K562 (cell line): ENCODE measurements around the gene TMEM270. TPM values are rescaled to one million over a fixed set of nuclear protein-coding genes. Genes with fewer than 3 reads are reported as not detected.

ENCODE experiments used
- ATF1 ChIP-seq, 2 experiments: fragments of 450-650 bp in 1 of 2; IDR thresholded peaks; 2 replicates each; pipeline ENCODE4 v1.6.1; 2016; ENCODE audit warnings: missing compliant biosample characterization in 1 of 2, missing genetic modification characterization in 1 of 2
- ATF3 ChIP-seq, 2 experiments: fragments of 450-650 bp in 1 of 2; sonication (generic) in 1 of 2; formaldehyde crosslinking in 1 of 2; IDR thresholded peaks in 1 of 2; conservative IDR thresholded peaks in 1 of 2; 2 replicates each; pipeline versions ENCODE4 v1.6.1 to v1.8.1; 2016 to 2023; ENCODE audit warnings: mild to moderate bottlenecking in 2 of 2, moderate library complexity in 2 of 2, inconsistent platforms in 1 of 2, missing genetic modification reagents in 1 of 2
- ATF7 ChIP-seq: fragments of 450-650 bp; IDR thresholded peaks from 2 replicates; pipeline ENCODE4 v1.7.1; 2014; ENCODE audit warnings: mild to moderate bottlenecking, moderate library complexity
- BDP1 ChIP-seq: IDR thresholded peaks from 3 replicates; pipeline ENCODE4 v1.6.1; 2011; ENCODE audit not compliant: insufficient read length, insufficient read depth
- CBX1 ChIP-seq: sonication (generic); IDR thresholded peaks from 2 replicates; pipeline ENCODE4 v1.6.1; 2016; ENCODE audit warnings: antibody characterized with exemption, low read depth, mild to moderate bottlenecking
- CTBP1 ChIP-seq: fragments of 450-650 bp; IDR thresholded peaks from 2 replicates; pipeline ENCODE4 v1.6.1; 2016; ENCODE audit warnings: borderline replicate concordance
- EGR1 ChIP-seq: fragments of 450-650 bp; conservative IDR thresholded peaks from 2 replicates; pipeline ENCODE4 v1.6.1; 2017; ENCODE audit warnings: mild to moderate bottlenecking
- PBX2 ChIP-seq, 2 experiments: IDR thresholded peaks in 1 of 2; conservative IDR thresholded peaks in 1 of 2; 2 replicates each; pipeline ENCODE4 v1.6.1; 2016; ENCODE audit warnings: low read depth in 2 of 2, mild to moderate bottlenecking in 1 of 2, missing compliant biosample characterization in 1 of 2, missing genetic modification characterization in 1 of 2, moderate library complexity in 1 of 2
- PKNOX1 ChIP-seq: fragments of 450-650 bp; IDR thresholded peaks from 2 replicates; pipeline ENCODE4 v1.6.1; 2016
- RAD51 ChIP-seq: fragments of 450-650 bp; IDR thresholded peaks from 2 replicates; pipeline ENCODE4 v1.7.1; 2016; ENCODE audit warnings: low read depth, mild to moderate bottlenecking, borderline replicate concordance
- SMARCA4 ChIP-seq: fragments of 450-650 bp; IDR thresholded peaks from 2 replicates; pipeline ENCODE4 v1.6.1; 2016
- SMARCC2 ChIP-seq: fragments of 450-650 bp; IDR thresholded peaks from 2 replicates; pipeline ENCODE4 v1.6.1; 2017; ENCODE audit warnings: antibody characterized with exemption, moderate library complexity, mild to moderate bottlenecking, low read depth
- TCF7L2 ChIP-seq: fragments of 150-350 bp; IDR thresholded peaks from 2 replicates; pipeline ENCODE4 v1.6.1; 2016; ENCODE audit warnings: low read depth, mild to moderate bottlenecking, low read length, moderate library complexity
- USF2 ChIP-seq: sonication (generic); formaldehyde crosslinking; IDR thresholded peaks from 2 replicates; pipeline ENCODE4 v1.5.0; 2020; ENCODE audit warnings: missing genetic modification reagents
- VEZF1 ChIP-seq: fragments of 200-800 bp; sonication (Bioruptor generic); IDR thresholded peaks from 2 replicates; pipeline ENCODE4 v1.6.1; 2017; ENCODE audit warnings: missing genetic modification characterization, missing compliant biosample characterization
- ZNF277 ChIP-seq: fragments of 250-450 bp; sonication (Bioruptor Pico); IDR thresholded peaks from 2 replicates; pipeline ENCODE4 v1.8.0; 2022; ENCODE audit warnings: inconsistent platforms, mild to moderate bottlenecking, moderate library complexity, borderline replicate concordance
- ZNF584 ChIP-seq: fragments of 200-800 bp; sonication (Bioruptor generic); IDR thresholded peaks from 2 replicates; pipeline ENCODE4 v1.6.1; 2016; ENCODE audit warnings: low read depth, mild to moderate bottlenecking, missing genetic modification characterization, missing compliant biosample characterization
- polyA plus RNA-seq, 8 experiments: library from polyadenylated mRNA; depleted of rRNA in 4 of 8; stranded (reverse) in 5 of 8; unstranded in 3 of 8; fragments of >200 nt; fragmentation: Nextera tagmentation in 2 of 8; fragmentation: Illumina TruSeq in 1 of 8; extraction: Ambion mirVana in 2 of 8; extraction: Trizol in 1 of 8; gene quantifications; 2 replicates each; pipeline versions ENCODE4 v1.2.1 to v1.2.3, GENCODE V29; 2011 to 2014; ENCODE audit warnings: inconsistent platforms in 1 of 8, missing spikeins in 1 of 8
- total RNA-seq, 7 experiments: library from RNA; depleted of rRNA in 6 of 7; stranded (reverse); fragments of >200 nt in 6 of 7; fragmentation: Illumina TruSeq in 2 of 7; extraction: Trizol in 2 of 7; gene quantifications; 2 replicates each; pipeline versions ENCODE4 v1.2.1 to v1.2.3, GENCODE V29; 2011 to 2021; ENCODE audit warnings: low replicate concordance in 1 of 7

The TMEM270 gene
- total and polyA plus RNA-seq, 9 of the 15 experiments (the other 6 are each of a cell fraction or from before 2014, with no cell fraction given), result not detected

GRCh38 chr7:73828107-73828803 is 32.7 kb upstream of the TMEM270 start (continued):
- TF ChIP-seq BDP1 (no peak), SMARCC2 (0 out of 2 replicates have a peak, but pooled peaks have one; percentile 33), PBX2 (CRISPR knock-in tag; IDR thresholded peaks at IDR 0.05; ENCODE audit: low read depth) (peak; percentile 44; the same call in 1 of the 2 replicates), PBX2 (tag; conservative IDR thresholded peaks at IDR 0.05; ENCODE audit: low read depth) (peak; percentile 67), ATF3 (IDR thresholded peaks at IDR 0.05) (peak; percentile 97), ATF3 (CRISPR knock-in tag; conservative IDR thresholded peaks at IDR 0.05) (0 out of 2 replicates have a peak, but pooled peaks have one; percentile 45), PKNOX1 (peak; percentile 91), ZNF277 (no peak), EGR1 (no peak), RAD51 (peak; percentile 48; the same call in 1 of the 2 replicates), ATF1 (CRISPR knock-in tag; IDR thresholded peaks at IDR 0.05) (no peak), ATF1 (tag; IDR thresholded peaks at IDR 0.05) (peak; percentile 63; the same call in 1 of the 2 replicates), ATF7 (peak; percentile 97), SMARCA4 (peak; percentile 71; the same call in 1 of the 2 replicates), CTBP1 (peak; percentile 56; the same call in 1 of the 2 replicates), CBX1 (no peak), USF2 (CRISPR knock-in tag) (peak; percentile 51), TCF7L2 (no peak), ZNF584 (CRISPR knock-in tag) (0 out of 2 replicates have a peak, but pooled peaks have one; percentile 42), VEZF1 (CRISPR knock-in tag) (peak; percentile 94)
